ENCODE data around the gene TREM2. TPM values are rescaled to one million over a fixed set of nuclear protein-coding genes. Genes with fewer than 3 reads are reported as not detected.

TREM2 gene
- total RNA-seq, 2 donors from 2014 or later: not detected

GRCh38 chr6:41200296-41200900, 37.5 kb upstream of the TREM2 start:
- no peaks in the 10 kb centered on the region for H3K9me3 Mint-ChIP-seq
- no peak overlapping the region for H3K27ac Mint-ChIP-seq
- Histone ChIP-seq H3K27ac (ENCODE audit: low read depth, low read length) (no peak overlapping the region), H3K9me3 (ENCODE audit: control insufficient read depth, low read length) (no peaks in the 10 kb centered on the region), H3K27me3 (ENCODE audit: control insufficient read depth, insufficient read depth, low read length, poor library complexity, severe bottlenecking) (peaks cover 16% of the 10 kb centered on the region), H3K36me3 (ENCODE audit: control insufficient read depth, insufficient read depth, low read length) (no peaks in the 10 kb centered on the region), H3K4me3 (ENCODE audit: low read length) (no peak overlapping the region), H3K4me1 (ENCODE audit: control insufficient read depth, insufficient read depth, low read length) (no peaks in the 10 kb centered on the region), H3K9ac (ENCODE audit: extremely low read depth, low read length, poor library complexity, severe bottlenecking) (no peak overlapping the region)
- peaks cover 8% of the 10 kb centered on the region for H3K4me1 Mint-ChIP-seq
- H3K27me3 Mint-ChIP-seq (ENCODE audit: insufficient read depth): peaks cover 12% of the 10 kb centered on the region
- TF ChIP-seq CTCF (conservative IDR thresholded peaks at IDR 0.05): no peak
- peak; percentile 48 for DNase-seq
- WGBS, 2 experiments (ENCODE audit: insufficient coverage in 1 of 2, insufficient read length in 1 of 2): 97% methylated on average over 1 of the region's 2 CpGs; no CpG with 5 or more reads in 1 of the 2 experiments
- no peak overlapping the region for H3K4me3 Mint-ChIP-seq
- no peaks in the 10 kb centered on the region for H3K36me3 Mint-ChIP-seq (ENCODE audit: low read depth)

- Mint-ChIP-seq H3K36me3 (ENCODE audit: low read depth) (no peaks in the 10 kb centered on the region), H3K27ac (no peak overlapping the region), H3K4me3 (no peak overlapping the region), H3K27me3 (ENCODE audit: insufficient read depth) (peaks cover 19% of the 10 kb centered on the region), H3K9me3 (no peaks in the 10 kb centered on the region), H3K4me1 (peaks cover 8% of the 10 kb centered on the region)
- Histone ChIP-seq H3K9ac (ENCODE audit: extremely low read depth, low read length, poor library complexity, severe bottlenecking) (no peak overlapping the region), H3K27me3 (ENCODE audit: control insufficient read depth, insufficient read depth, low read length, poor library complexity, severe bottlenecking) (peaks cover 19% of the 10 kb centered on the region), H3K27ac (ENCODE audit: low read depth, low read length) (no peak overlapping the region), H3K4me1 (ENCODE audit: control insufficient read depth, insufficient read depth, low read length) (no peaks in the 10 kb centered on the region), H3K4me3 (ENCODE audit: low read length) (no peak overlapping the region), H3K9me3 (ENCODE audit: control insufficient read depth, low read length) (no peaks in the 10 kb centered on the region), H3K36me3 (ENCODE audit: control insufficient read depth, insufficient read depth, low read length) (no peaks in the 10 kb centered on the region)
- TF ChIP-seq CTCF (conservative IDR thresholded peaks at IDR 0.05): no peak
- DNase-seq: no peak
- WGBS, 2 experiments (ENCODE audit: insufficient coverage in 1 of 2, insufficient read length in 1 of 2): 89% methylated on average over 1 of the region's 1 CpG; no CpG with 5 or more reads in 1 of the 2 experiments
Observed at GRCh38 chr6:41199552-41200246, 36.8 kb upstream of the TREM2 start.

- Histone ChIP-seq H3K27ac (ENCODE audit: low read depth, low read length) (no peak overlapping the region), H3K27me3 (ENCODE audit: control insufficient read depth, insufficient read depth, low read length, poor library complexity, severe bottlenecking) (peaks cover 19% of the 10 kb centered on the region), H3K4me1 (ENCODE audit: control insufficient read depth, insufficient read depth, low read length) (no peaks in the 10 kb centered on the region), H3K4me3 (ENCODE audit: low read length) (no peak overlapping the region), H3K9me3 (ENCODE audit: control insufficient read depth, low read length) (no peaks in the 10 kb centered on the region), H3K9ac (ENCODE audit: extremely low read depth, low read length, poor library complexity, severe bottlenecking) (no peak overlapping the region), H3K36me3 (ENCODE audit: control insufficient read depth, insufficient read depth, low read length) (no peaks in the 10 kb centered on the region)
- Mint-ChIP-seq H3K9me3 (no peaks in the 10 kb centered on the region), H3K27ac (no peak overlapping the region), H3K27me3 (ENCODE audit: insufficient read depth) (peaks cover 32% of the 10 kb centered on the region), H3K4me1 (peaks cover 8% of the 10 kb centered on the region), H3K36me3 (ENCODE audit: low read depth) (no peaks in the 10 kb centered on the region), H3K4me3 (no peak overlapping the region)
- DNase-seq: no peak
- TF ChIP-seq CTCF (conservative IDR thresholded peaks at IDR 0.05): no peak
- 87 to 95% methylated on average over 2 to 3 of the region's 3 CpGs for WGBS, 2 experiments (ENCODE audit: insufficient coverage in 1 of 2, insufficient read length in 1 of 2)
Observed at GRCh38 chr6:41197234-41197633, 34.3 kb upstream of the TREM2 start.

Data from endodermal cell (in vitro differentiated cells).